HCT116 (cell line): Measurements from ENCODE around the gene ST14. TPM values are rescaled to one million over a fixed set of nuclear protein-coding genes. Genes with fewer than 3 reads are reported as not detected.

Source experiments
- ATAC-seq: fragments of 200-7000 bp; cut with Tn5 transposase; 2 replicates; pipeline ENCODE4 v1.9.1; 2020; ENCODE audit warnings: mild to moderate bottlenecking, moderate library complexity
- BruUV-seq: library from RNA; stranded (reverse); fragments of 400-500 nt; replicated peaks from 2 replicates; lab custom pipeline; 2021; lab: Mats Ljungman, UMichigan
- CTCF ChIA-PET: fragments of 300-600 bp; sonication (Branson Sonifier 250); formaldehyde crosslinking; loops from one replicate; lab custom pipeline; 2021; ENCODE audit warnings: antibody characterized with exemption; lab: Charles Lee
- POLR2A ChIA-PET: fragments of 300-600, 350-600 bp; sonication (Branson Sonifier 250); formaldehyde crosslinking; loops from one replicate; lab custom pipeline; 2021; ENCODE audit warnings: antibody characterized with exemption; lab: Charles Lee
- RAD21 ChIA-PET, 2 experiments: fragments of 300-600 bp; sonication (Branson Sonifier 250); formaldehyde crosslinking; loops; one replicate each; lab custom pipeline; 2023; ENCODE audit warnings: low total read pairs in 2 of 2; ENCODE audit not compliant: uncharacterized antibody in 2 of 2, unreplicated experiment in 2 of 2, low non-redundant PET in 1 of 2; lab: Charles Lee
- DNase-seq: peaks from one replicate; pipeline ENCODE4 v3.0.0-alpha.2; 2010; ENCODE audit warnings: low read depth, low spot score
- H2AFZ ChIP-seq: fragments of 200-600 bp; shearing (Covaris generic), sonication (generic); 2 replicates; pipeline ENCODE4 v1.6.1; 2017; ENCODE audit warnings: low read depth, mixed run types, mixed read lengths, antibody characterized with exemption, low read length; ENCODE audit not compliant: poor library complexity, severe bottlenecking
- H3K27ac ChIP-seq: 2 replicates; pipeline ENCODE4 v1.5.1; 2012; ENCODE audit warnings: low read depth, low read length
- H3K27me3 ChIP-seq: fragments of 200-600 bp; sonication (generic); 2 replicates; pipeline ENCODE4 v1.6.1; 2016; ENCODE audit warnings: mixed run types, low read length, mixed read lengths; ENCODE audit not compliant: insufficient read depth
- H3K36me3 ChIP-seq, 2 experiments: fragments of 200-500 bp in 1 of 2; fragments of 200-600 bp in 1 of 2; sonication (Bioruptor generic) in 1 of 2; sonication (generic) in 1 of 2; 2 replicates each; pipeline versions ENCODE4 v1.5.1 to v1.6.1; 2014 to 2016; ENCODE audit warnings: low read length in 2 of 2, inconsistent platforms in 1 of 2, mixed read lengths in 1 of 2, mixed run types in 1 of 2; ENCODE audit not compliant: insufficient read depth in 2 of 2, control insufficient read depth in 1 of 2
- H3K4me1 ChIP-seq, 2 experiments: fragments of 200-600 bp in 1 of 2; sonication (generic) in 1 of 2; 2 replicates each; pipeline versions ENCODE4 v1.5.1 to v1.6.1; 2012 to 2017; ENCODE audit warnings: low read length in 2 of 2, inconsistent platforms in 1 of 2, mild to moderate bottlenecking in 1 of 2, mixed read lengths in 1 of 2, mixed run types in 1 of 2, moderate library complexity in 1 of 2; ENCODE audit not compliant: insufficient read depth in 2 of 2, control insufficient read depth in 1 of 2
- H3K4me2 ChIP-seq: fragments of 200-600 bp; sonication (generic); 2 replicates; pipeline ENCODE4 v1.6.1; 2017; ENCODE audit warnings: mixed run types, low read length, mixed read lengths
- H3K4me3 ChIP-seq, 2 experiments: fragments of 200-600 bp in 1 of 2; sonication (generic) in 1 of 2; replicated peaks in 1 of 2; 2 replicates each; pipeline ENCODE4 v1.5.1; 2011 to 2016; ENCODE audit warnings: low read length in 2 of 2, control low read depth in 1 of 2, low read depth in 1 of 2, mild to moderate bottlenecking in 1 of 2, mixed read lengths in 1 of 2, mixed run types in 1 of 2
- H3K79me2 ChIP-seq: fragments of 200-600 bp; sonication (generic); 2 replicates; pipeline ENCODE4 v1.6.1; 2017; ENCODE audit warnings: mild to moderate bottlenecking, mixed run types, low read length, moderate library complexity, mixed read lengths; ENCODE audit not compliant: insufficient read depth
- H3K9ac ChIP-seq: fragments of 200-600 bp; sonication (generic); 2 replicates; pipeline ENCODE4 v1.6.1; 2016; ENCODE audit warnings: low read length, mixed read lengths
- H3K9me2 ChIP-seq: fragments of 200-600 bp; sonication (generic), shearing (Covaris generic); 2 replicates; pipeline ENCODE4 v1.6.1; 2017; ENCODE audit warnings: mixed run types, mild to moderate bottlenecking, moderate library complexity; ENCODE audit not compliant: insufficient read depth
- H3K9me3 ChIP-seq, 2 experiments: fragments of 200-500 bp in 1 of 2; fragments of 200-600 bp in 1 of 2; sonication (Bioruptor generic) in 1 of 2; sonication (generic) in 1 of 2; 2 replicates each; pipeline ENCODE4 v1.6.1; 2014 to 2017; ENCODE audit warnings: low read length in 2 of 2, mixed read lengths in 2 of 2, inconsistent platforms in 1 of 2, low read depth in 1 of 2, mild to moderate bottlenecking in 1 of 2, mixed run types in 1 of 2, moderate library complexity in 1 of 2; ENCODE audit not compliant: control insufficient read depth in 1 of 2, insufficient read depth in 1 of 2
- H4K20me1 ChIP-seq: fragments of 200-600 bp; sonication (generic), shearing (Covaris generic); 2 replicates; pipeline ENCODE4 v1.6.1; 2017; ENCODE audit warnings: mixed run types, mild to moderate bottlenecking, moderate library complexity; ENCODE audit not compliant: insufficient read depth
- CBX3 ChIP-seq: IDR thresholded peaks from 2 replicates; pipeline ENCODE4 v1.6.1; 2012; ENCODE audit warnings: low read depth
- EGR1 ChIP-seq: IDR thresholded peaks from 2 replicates; pipeline ENCODE4 v1.6.1; 2012; ENCODE audit warnings: low read depth
- ELF1 ChIP-seq: IDR thresholded peaks from 2 replicates; pipeline ENCODE4 v1.6.1; 2012; ENCODE audit warnings: low read depth, borderline replicate concordance
- EZH2 ChIP-seq: fragments of 200-600 bp; sonication (generic); IDR thresholded peaks from 2 replicates; pipeline ENCODE4 v1.6.1; 2017; ENCODE audit warnings: antibody characterized with exemption, mixed run types
- EZH2phosphoT487 ChIP-seq: fragments of 200-600 bp; IDR thresholded peaks from 2 replicates; pipeline ENCODE4 v1.6.1; 2018; ENCODE audit warnings: antibody characterized with exemption, borderline replicate concordance
- FOSL1 ChIP-seq: IDR thresholded peaks from 2 replicates; pipeline ENCODE4 v1.6.1; 2012; ENCODE audit warnings: low read depth
- JUND ChIP-seq: IDR thresholded peaks from 2 replicates; pipeline ENCODE4 v1.6.1; 2012
- POLR2A ChIP-seq: IDR thresholded peaks from 2 replicates; pipeline ENCODE4 v1.7.0; 2011; ENCODE audit warnings: borderline replicate concordance; ENCODE audit not compliant: insufficient read depth, insufficient read length; ENCODE audit errors: extremely low read depth
- POLR2AphosphoS5 ChIP-seq: IDR thresholded peaks from 2 replicates; pipeline ENCODE4 v1.6.1; 2011; ENCODE audit warnings: mild to moderate bottlenecking, low read depth, low read length, moderate library complexity
- RAD21 ChIP-seq: IDR thresholded peaks from 2 replicates; pipeline ENCODE4 v1.6.1; 2012; ENCODE audit warnings: low read depth, mild to moderate bottlenecking
- SIN3A ChIP-seq: IDR thresholded peaks from 2 replicates; pipeline ENCODE4 v1.6.1; 2012; ENCODE audit warnings: low read depth
- SP1 ChIP-seq: IDR thresholded peaks from 2 replicates; pipeline ENCODE4 v1.6.1; 2012; ENCODE audit warnings: low read depth
- SRF ChIP-seq: IDR thresholded peaks from 2 replicates; pipeline ENCODE4 v1.6.1; 2012; ENCODE audit warnings: low read depth
- TCF7L2 ChIP-seq: IDR thresholded peaks from 2 replicates; pipeline ENCODE4 v1.7.0; 2011; ENCODE audit warnings: borderline replicate concordance, inconsistent platforms; ENCODE audit not compliant: insufficient read depth, insufficient read length; ENCODE audit errors: extremely low read depth
- YY1 ChIP-seq: IDR thresholded peaks from 2 replicates; pipeline ENCODE4 v1.6.1; 2011; ENCODE audit warnings: low read length, low read depth, moderate library complexity, mild to moderate bottlenecking; ENCODE audit not compliant: insufficient replicate concordance; ENCODE audit errors: extremely low read depth
- ZFX ChIP-seq: fragments of 450-650 bp; IDR thresholded peaks from 2 replicates; pipeline ENCODE4 v1.6.1; 2017
- ZNF274 ChIP-seq: fragments of 200-500 bp; sonication (Bioruptor generic); IDR thresholded peaks from 2 replicates; pipeline ENCODE4 v1.6.1; 2014; ENCODE audit warnings: mild to moderate bottlenecking, low read depth, low read length, inconsistent platforms
- intact Hi-C: fragments of 100-400 bp; cut with micrococcal nuclease; formaldehyde crosslinking; loops from 2 replicates; pipeline ENCODE4 v1.10.0; 2022
- total RNA-seq: library from RNA; stranded (reverse); gene quantifications from one replicate; pipeline ENCODE4 v1.2.1, GENCODE V29; 2021; ENCODE audit not compliant: unreplicated experiment
- TF ChIP-seq, protein P1 (sequence below): IDR thresholded peaks from 2 replicates; pipeline ENCODE4 v1.6.1; 2011; ENCODE audit warnings: mild to moderate bottlenecking, low read length, moderate library complexity; ENCODE audit not compliant: insufficient replicate concordance; ENCODE audit errors: extremely low read depth
- TF ChIP-seq, protein P2 (sequence below): IDR thresholded peaks from 2 replicates; pipeline ENCODE4 v1.6.1; 2012

The ST14 gene
- total RNA-seq, 1 experiment from 2014 or later: 107 TPM

DNA sequence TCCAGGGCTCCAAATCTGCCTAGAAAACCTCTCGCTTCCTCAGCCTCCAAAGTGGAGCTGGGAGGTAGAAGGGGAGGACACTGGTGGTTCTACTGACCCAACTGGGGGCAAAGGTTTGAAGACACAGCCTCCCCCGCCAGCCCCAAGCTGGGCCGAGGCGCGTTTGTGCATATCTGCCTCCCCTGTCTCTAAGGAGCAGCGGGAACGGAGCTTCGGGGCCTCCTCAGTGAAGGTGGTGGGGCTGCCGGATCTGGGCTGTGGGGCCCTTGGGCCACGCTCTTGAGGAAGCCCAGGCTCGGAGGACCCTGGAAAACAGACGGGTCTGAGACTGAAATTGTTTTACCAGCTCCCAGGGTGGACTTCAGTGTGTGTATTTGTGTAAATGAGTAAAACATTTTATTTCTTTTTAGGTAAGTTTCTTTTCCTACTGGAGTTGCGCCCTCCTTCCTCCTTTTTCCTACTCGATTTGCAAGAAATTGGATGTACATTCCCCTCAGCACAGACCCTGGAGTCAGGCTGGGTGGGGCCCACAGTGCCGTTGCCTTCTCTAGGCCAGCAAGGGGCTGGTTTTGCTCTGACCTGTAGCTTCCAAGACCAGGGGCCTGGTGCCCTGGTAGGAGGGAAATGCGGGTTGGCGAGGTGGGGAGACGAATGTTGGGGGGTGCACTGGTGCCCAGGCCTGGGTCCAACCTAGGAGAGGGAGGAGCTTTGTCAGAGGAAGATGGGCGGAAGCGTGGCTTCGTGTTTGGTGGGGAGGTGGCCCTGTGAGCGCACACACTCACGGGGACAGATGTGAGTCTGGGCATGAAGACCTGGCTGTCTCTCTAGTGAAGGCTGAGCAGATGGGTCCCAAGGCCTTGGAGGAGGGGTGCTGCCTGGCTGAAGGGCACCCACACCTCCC is 50.6 kb downstream of the ST14 start:
- H3K27ac ChIP-seq: no peak overlapping the region
- H3K9me2 ChIP-seq: no peaks in the 10 kb centered on the region
- ChIA-PET POLR2A (no interaction called here), RAD21 (no interaction called here), CTCF (no interaction called here)
- no peaks in the 10 kb centered on the region for H3K79me2 ChIP-seq
- H4K20me1 ChIP-seq: no peaks in the 10 kb centered on the region; the same call in 1 of the 2 replicates
- no peak overlapping the region for H3K4me3 ChIP-seq
- peaks cover 0 to 6% of the 10 kb centered on the region in 2 experiments; a peak in 1 of 4 replicates for H3K4me1 ChIP-seq
- intact Hi-C loops: loop anchor here (10.0 kb wide), 1 partner anchor 685 kb away; no protein-coding TSS in a partner anchor
- no peak overlapping the region for H3K9ac ChIP-seq
- no peak for DNase-seq
- no peak overlapping the region for H2AFZ ChIP-seq
- no peak for ATAC-seq
- TSS peak; percentile 52 for BruUV-seq
- no peaks in the 10 kb centered on the region for H3K27me3 ChIP-seq
- no peak overlapping the region for H3K4me2 ChIP-seq
- H3K36me3 ChIP-seq: peaks cover 0 to 2% of the 10 kb centered on the region in 2 experiments; a peak in 1 of 4 replicates
- TF ChIP-seq, protein P1, sequence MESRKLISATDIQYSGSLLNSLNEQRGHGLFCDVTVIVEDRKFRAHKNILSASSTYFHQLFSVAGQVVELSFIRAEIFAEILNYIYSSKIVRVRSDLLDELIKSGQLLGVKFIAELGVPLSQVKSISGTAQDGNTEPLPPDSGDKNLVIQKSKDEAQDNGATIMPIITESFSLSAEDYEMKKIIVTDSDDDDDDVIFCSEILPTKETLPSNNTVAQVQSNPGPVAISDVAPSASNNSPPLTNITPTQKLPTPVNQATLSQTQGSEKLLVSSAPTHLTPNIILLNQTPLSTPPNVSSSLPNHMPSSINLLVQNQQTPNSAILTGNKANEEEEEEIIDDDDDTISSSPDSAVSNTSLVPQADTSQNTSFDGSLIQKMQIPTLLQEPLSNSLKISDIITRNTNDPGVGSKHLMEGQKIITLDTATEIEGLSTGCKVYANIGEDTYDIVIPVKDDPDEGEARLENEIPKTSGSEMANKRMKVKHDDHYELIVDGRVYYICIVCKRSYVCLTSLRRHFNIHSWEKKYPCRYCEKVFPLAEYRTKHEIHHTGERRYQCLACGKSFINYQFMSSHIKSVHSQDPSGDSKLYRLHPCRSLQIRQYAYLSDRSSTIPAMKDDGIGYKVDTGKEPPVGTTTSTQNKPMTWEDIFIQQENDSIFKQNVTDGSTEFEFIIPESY: no peak
- TF ChIP-seq TCF7L2 (no peak), FOSL1 (no peak), SRF (no peak), EGR1 (no peak), ZFX (no peak), ZNF274 (no peak), POLR2A (no peak), SIN3A (no peak), YY1 (no peak), RAD21 (no peak), CBX3 (no peak), JUND (no peak), EZH2phosphoT487 (no peak), EZH2 (no peak), ELF1 (no peak), SP1 (no peak), POLR2AphosphoS5 (no peak)
- TF ChIP-seq, protein P2, sequence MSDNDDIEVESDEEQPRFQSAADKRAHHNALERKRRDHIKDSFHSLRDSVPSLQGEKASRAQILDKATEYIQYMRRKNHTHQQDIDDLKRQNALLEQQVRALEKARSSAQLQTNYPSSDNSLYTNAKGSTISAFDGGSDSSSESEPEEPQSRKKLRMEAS: no peak
- H3K9me3 ChIP-seq: no peaks in the 10 kb centered on the region
